NCI-H2227 treated with DMSO at 0.1 percent for 48 hours (cell line): ENCODE data around the gene INPPL1.
A peak's percentile ranks its signal among the peaks of the same experiment; 100 is the strongest.

Experiments
- DNase-seq: peaks from one replicate; lab custom pipeline; 2025; lab: John Stamatoyannopoulos, UW

Gene INPPL1

GRCh38 chr11:72216638-72217037, 7.9 kb upstream of the INPPL1 start, which contains the start of gene FOLR2:
FOLR2 (plus strand) TSS chr11:72216794; CDS start chr11:72218585, 1,791 bp downstream.
- DNase-seq: no peak

GRCh38 chr11:72217841-72218240, 6.7 kb upstream of the INPPL1 start:
- no peak for DNase-seq

GRCh38 chr11:72218251-72218745, 6.3 kb upstream of the INPPL1 start:
- DNase-seq: no peak

DNA sequence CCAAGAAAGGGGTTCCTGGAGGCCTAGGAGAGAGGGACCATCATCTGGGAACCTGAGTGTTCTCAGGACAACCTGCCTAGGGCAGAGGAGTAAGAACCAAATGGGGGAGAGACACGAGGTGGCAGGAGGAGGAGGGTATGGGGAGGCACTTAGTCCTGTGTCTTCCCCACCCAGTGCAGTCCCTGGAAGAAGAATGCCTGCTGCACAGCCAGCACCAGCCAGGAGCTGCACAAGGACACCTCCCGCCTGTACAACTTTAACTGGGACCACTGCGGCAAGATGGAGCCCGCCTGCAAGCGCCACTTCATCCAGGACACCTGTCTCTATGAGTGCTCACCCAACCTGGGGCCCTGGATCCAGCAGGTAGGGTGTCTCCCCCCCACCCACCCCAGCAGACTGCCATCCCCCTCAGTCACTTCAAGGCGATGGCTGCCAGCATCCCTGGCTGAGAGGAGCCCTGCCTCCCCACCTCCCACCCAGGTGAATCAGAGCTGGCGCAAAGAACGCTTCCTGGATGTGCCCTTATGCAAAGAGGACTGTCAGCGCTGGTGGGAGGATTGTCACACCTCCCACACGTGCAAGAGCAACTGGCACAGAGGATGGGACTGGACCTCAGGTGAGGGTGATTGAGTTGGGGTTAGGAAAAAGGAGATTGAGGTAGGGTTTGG, 3.7 kb upstream of the INPPL1 start:
- no peak for DNase-seq

GRCh38 chr11:72221386-72222075, 3.0 kb upstream of the INPPL1 start:
- no peak for DNase-seq

- no peak for DNase-seq
These were observed 2.3 kb upstream of the INPPL1 start for GRCh38 chr11:72222106-72222891.

- peak; percentile 90 for DNase-seq
These were observed 1.5 kb upstream of the INPPL1 start for GRCh38 chr11:72222907-72223614.

GRCh38 chr11:72223615-72224563, 678 bp upstream of the INPPL1 start:
- DNase-seq: peak; percentile 16

DNA sequence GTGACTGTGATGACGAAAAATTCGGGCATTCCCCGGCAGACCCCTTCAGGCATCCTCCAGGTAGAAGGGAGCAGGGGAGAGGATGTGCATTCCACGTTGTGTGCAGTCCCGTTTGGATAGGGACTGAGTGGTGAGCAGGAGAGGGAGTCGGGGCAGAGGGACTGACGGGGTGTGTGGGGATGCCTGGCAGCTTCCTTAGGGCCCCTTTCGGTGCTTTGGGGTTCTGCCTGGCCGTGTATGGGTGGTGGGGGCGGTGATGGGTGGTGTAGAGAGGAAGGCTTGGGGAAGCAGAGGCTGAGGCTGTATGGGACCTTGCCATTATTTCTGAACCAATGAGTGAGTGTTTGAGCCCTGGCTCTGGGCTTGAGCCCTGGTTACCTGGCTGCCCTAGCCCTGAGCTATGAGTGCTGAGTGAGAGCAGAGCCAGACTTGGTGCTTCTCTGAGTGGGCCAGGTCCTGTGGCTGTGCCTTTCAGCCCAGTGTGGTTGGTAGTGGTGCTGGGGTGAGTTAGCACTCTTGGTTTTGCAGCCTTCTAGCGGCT, 914 bp downstream of the INPPL1 start:
- DNase-seq: no peak

GRCh38 chr11:72226701-72227100, 2.1 kb downstream of the INPPL1 start:
- DNase-seq: no peak

DNA sequence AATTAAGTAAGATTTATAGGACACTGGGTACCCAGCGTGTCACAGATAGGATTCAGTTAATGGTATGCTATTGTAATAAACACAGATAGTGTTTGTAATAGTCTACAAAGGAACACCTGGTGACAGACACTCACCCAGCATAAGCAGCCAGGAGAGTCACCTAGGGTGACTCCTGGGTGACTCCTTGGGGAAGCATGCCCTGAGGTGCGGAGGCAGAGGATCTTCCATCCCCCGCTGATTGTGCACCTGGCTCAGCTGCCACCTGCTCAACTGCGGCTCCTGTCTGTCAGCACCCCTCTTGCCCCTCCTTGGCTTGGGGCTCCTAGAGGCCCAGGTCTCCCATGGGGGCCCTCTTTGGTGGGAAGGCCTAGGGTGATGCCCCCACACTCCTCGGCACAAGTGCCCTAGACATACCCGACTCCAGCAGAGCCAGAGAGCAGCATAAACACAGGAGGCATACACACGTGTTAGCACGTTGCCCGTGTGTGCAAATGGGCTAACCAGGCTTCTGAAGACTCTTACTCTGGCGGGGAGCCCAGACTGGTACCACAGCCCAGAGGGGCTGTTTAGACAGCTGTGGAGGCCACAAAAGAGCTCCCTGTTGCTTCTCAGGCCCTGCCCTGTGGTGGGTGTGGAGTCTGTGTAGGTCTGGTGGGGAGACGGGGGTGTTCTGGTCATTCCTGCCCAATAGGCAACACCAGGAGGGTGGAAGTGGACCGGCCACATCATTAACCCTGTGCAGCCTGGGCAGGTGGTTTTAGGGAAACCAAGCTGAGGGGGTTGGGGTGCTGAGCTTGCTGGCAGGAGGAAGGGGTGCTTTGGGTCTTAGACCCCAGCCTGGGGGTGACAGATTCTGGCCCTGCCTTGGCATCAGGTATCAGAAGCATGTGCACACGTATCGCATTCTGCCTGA, 3.0 kb downstream of the INPPL1 start:
- no peak for DNase-seq

DNA sequence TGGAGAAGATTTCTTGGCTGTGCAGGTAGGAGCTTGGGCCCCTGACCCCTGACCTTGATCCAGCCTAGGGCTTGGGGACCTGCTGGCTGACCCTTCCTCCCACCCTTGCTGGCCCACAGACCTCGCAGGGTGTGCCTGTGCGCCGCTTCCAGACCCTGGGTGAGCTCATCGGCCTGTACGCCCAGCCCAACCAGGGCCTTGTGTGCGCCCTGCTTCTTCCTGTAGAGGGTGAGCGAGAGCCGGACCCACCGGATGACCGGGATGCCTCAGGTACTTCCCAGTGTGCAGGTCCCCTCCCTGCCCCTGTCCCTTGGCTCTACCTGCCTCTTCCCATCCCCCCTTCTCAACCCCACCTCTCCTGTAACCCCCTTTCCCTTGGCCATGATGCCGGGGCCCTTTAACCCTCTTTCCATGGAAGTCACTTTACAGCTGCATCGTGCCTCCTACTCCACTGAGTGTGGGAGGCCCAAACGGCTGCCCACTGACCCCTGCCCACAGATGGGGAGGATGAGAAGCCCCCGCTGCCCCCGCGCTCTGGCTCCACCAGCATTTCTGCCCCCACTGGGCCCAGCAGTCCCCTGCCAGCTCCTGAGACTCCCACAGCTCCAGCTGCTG, 3.8 kb downstream of the INPPL1 start:
- DNase-seq: no peak

GRCh38 chr11:72228844-72229231, 4.3 kb downstream of the INPPL1 start:
- DNase-seq: no peak

DNA sequence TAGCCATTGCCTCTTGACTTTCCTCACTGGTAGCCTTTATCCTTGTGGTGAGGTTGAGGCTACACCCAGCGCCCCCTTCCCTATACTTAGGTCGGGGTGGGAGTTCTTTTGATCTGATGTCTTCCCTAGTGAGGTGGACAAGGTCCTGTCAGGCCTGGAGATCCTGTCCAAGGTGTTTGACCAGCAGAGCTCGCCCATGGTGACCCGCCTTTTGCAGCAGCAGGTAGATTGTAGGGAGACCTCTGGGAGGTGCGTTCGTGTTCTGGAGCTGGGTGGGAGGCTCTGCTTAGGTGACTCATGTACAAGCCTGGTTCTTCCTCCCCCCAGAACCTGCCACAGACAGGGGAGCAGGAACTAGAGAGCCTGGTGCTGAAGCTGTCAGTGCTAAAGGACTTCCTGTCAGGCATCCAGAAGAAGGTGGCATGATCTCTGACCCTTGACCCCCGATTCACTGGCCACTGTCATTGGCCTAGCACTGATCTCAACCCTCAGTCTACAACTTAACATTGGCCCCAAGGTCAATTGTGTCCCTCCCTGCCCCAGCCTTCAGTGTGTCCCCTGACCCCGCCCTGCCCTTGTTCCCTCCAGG, 4.9 kb downstream of the INPPL1 start:
- DNase-seq: no peak

GRCh38 chr11:72229925-72230763, 5.6 kb downstream of the INPPL1 start:
- DNase-seq: no peak

DNA sequence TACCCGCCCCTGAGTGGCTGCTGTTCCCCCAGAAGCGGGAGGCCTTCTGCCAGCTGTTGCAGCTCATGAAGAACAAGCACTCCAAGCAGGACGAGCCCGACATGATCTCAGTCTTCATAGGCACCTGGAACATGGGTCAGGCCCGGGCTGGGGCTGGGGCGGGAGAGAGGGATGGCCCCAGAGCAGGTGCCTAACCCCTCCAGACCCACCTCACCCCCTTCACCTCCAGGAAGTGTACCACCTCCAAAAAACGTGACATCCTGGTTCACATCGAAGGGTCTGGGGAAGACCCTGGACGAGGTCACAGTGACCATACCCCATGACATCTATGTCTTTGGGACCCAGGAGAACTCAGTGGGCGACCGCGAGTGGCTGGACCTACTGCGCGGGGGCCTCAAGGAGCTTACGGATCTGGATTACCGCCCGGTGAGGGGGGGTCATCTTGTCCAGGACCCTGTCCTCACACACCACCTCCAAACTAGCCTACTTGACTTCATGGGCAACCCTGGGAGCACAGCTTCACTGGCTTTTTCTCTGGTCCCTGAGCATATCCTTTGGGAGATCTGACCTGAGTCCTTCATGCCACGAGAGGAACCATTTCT, 6.3 kb downstream of the INPPL1 start:
- DNase-seq: no peak
